ENCODE results near the gene KLHL1. TPM values are rescaled to one million over a fixed set of nuclear protein-coding genes. Genes with fewer than 3 reads are reported as not detected.
"Not testable (repeated sequence)": the region's sequence is repeated elsewhere in the genome, so short reads cannot be mapped to it uniquely, and the experiment has no call there.

Gene KLHL1, protein sequence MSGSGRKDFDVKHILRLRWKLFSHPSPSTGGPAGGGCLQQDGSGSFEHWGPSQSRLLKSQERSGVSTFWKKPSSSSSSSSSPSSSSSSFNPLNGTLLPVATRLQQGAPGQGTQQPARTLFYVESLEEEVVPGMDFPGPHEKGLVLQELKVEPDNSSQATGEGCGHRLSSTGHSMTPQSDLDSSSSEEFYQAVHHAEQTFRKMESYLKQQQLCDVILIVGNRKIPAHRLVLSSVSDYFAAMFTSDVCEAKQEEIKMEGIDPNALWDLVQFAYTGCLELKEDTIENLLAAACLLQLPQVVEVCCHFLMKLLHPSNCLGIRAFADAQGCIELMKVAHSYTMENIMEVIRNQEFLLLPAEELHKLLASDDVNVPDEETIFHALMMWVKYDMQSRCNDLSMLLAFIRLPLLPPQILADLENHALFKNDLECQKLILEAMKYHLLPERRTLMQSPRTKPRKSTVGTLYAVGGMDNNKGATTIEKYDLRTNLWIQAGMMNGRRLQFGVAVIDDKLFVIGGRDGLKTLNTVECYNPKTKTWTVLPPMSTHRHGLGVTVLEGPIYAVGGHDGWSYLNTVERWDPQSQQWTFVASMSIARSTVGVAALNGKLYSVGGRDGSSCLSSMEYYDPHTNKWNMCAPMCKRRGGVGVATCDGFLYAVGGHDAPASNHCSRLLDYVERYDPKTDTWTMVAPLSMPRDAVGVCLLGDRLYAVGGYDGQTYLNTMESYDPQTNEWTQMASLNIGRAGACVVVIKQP
- not detected in 2 replicates for total RNA-seq

DNA sequence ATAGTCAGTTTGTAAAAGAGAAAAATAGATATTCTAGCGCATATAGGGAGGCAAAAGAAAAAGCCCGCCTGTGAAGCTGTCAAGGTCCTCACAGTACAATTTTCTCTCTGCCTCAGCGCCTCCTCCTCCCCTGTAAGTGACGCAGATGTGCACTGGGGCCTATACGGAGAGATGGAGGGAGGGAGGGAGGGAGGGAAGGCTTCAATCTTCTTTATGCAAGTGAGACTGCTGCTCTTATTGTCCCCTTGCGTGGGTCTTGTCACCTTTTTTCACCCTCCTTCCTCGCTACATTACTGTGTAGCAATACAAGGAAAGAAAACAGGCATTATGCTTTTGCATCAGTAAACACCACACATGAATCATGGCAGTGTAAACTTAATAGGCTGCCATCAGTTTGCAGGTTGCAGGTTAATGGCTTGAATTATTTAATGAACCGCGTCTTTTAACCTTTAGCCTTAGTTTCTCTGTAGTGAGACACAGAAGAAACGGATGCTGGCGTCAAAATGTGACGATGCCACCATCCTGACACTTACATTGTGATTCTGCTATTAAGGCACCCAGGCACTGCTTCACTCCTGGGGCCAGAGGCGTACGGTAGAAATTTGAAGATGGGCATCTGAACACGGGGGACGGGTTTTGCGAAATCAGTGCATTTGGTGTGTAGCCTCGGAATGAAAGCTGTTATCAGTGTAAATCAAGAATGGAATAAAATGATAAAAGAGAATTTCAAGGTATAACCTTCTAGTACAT is at the start of gene KLHL1:
KLHL1 (minus strand) TSS at position 97 of the 750 bp plus-strand sequence. CDS start 753 bp downstream, outside the sequence.
- no peak within 1 kb of the TSS for H3K4me3 ChIP-seq (ENCODE audit: low read depth, low read length)
- TF ChIP-seq, protein P1, sequence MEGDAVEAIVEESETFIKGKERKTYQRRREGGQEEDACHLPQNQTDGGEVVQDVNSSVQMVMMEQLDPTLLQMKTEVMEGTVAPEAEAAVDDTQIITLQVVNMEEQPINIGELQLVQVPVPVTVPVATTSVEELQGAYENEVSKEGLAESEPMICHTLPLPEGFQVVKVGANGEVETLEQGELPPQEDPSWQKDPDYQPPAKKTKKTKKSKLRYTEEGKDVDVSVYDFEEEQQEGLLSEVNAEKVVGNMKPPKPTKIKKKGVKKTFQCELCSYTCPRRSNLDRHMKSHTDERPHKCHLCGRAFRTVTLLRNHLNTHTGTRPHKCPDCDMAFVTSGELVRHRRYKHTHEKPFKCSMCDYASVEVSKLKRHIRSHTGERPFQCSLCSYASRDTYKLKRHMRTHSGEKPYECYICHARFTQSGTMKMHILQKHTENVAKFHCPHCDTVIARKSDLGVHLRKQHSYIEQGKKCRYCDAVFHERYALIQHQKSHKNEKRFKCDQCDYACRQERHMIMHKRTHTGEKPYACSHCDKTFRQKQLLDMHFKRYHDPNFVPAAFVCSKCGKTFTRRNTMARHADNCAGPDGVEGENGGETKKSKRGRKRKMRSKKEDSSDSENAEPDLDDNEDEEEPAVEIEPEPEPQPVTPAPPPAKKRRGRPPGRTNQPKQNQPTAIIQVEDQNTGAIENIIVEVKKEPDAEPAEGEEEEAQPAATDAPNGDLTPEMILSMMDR (IDR thresholded peaks at IDR 0.05; ENCODE audit: insufficient read depth, low read depth, low read length) = no peak
- no peak for DNase-seq (ENCODE audit: low read depth)

DNA sequence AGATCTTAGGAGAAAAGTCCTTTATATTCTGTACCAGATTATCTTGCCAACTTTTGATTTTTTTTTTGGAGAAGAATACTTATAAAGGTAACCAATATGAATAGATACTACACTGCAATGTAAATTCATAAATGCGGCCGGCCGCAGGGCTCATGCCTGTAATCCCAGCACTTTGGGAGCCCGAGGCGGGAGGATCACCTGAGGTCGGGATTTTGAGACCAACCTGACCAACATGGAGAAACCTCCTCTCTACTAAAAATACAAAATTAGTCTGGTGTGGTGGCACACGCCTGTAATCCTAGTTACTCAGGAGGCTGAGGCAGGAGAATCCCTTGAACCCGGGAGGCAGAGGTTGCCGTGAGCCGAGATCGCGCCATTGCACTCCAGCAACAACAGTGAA is 34.4 kb upstream of the KLHL1 start:
- H3K4me3 ChIP-seq (ENCODE audit: low read depth, low read length); DNase-seq (ENCODE audit: low read depth): not testable (repeated sequence)

DNA sequence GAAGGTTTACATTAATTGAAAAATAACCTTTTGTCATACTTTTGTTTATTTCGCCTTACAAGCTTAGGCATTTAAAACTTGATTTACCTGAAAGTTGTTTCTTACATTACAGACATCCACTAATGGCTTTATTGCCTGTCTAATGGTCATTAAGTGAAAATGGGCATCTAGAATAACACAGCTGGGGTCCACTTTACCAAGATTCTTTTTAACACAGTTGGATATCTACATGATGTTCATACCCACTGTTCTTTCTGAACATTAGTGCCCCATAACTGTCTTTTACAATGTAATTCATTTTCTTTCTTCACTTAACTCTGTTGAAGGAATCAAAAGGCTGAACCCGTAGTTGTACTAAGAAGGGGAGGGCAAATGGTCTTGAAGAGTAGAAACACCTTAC is 19.8 kb upstream of the KLHL1 start:
- TF ChIP-seq, protein P1 (IDR thresholded peaks at IDR 0.05; ENCODE audit: insufficient read depth, low read depth, low read length) = no peak
- no peak for DNase-seq (ENCODE audit: low read depth)

DNA sequence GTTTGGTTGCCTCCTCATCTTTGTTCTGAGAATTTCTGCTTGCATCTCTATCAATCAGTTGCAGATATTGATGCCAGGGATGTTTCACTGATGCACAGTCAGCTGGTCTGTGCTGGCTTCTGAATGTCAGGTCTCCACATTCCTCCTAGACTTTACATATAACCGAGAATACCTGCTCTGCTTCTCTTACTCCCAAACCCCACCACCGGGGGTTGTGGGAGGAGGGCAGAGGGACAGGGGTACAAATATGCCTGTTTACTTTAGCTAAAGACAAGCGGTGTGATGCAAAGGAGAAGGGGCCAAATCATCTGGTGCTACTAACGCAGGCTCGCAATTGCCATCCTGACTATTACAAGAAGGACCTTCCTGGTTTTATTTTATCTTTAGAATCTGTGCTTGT is 17.4 kb upstream of the KLHL1 start:
- no peak for DNase-seq (ENCODE audit: low read depth)
- H3K4me3 ChIP-seq (ENCODE audit: low read depth, low read length) = no peak overlapping the region
- TF ChIP-seq, protein P1 (IDR thresholded peaks at IDR 0.05; ENCODE audit: insufficient read depth, low read depth, low read length) = no peak

More for the DNA sequence above, 19.8 kb upstream of the KLHL1 start:
- no peak overlapping the region for H3K4me3 ChIP-seq (ENCODE audit: low read depth, low read length)

DNA sequence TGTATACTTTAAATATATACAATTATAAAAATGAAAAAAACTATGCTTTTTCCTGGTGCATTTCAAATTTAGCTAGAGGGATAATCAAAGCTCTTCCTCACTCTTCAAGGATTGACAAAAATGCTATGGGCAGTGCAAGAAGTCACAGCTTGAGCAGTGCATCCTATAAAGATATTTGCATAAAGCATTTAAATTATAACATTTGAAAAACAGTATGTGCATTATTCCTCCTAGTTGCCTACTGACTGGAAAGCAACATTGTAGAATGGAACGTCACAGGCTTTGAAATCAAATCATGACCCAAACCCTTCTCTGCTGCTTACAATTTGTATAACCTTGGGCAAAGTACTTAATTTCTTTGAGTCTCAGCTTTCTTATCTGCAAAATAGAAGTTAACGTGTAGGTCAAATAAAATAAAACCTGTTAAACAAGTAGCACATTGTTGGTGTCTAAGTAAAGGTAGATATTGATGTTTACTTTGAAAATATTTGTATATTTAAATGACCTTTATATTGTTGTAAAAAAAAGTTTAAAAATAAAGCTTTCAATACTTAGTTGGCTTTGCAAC is 9.2 kb upstream of the KLHL1 start:
- no peak overlapping the region for H3K4me3 ChIP-seq (ENCODE audit: low read depth, low read length)
- no peak for DNase-seq (ENCODE audit: low read depth)
- TF ChIP-seq, protein P1 (IDR thresholded peaks at IDR 0.05; ENCODE audit: insufficient read depth, low read depth, low read length) = no peak

DNA sequence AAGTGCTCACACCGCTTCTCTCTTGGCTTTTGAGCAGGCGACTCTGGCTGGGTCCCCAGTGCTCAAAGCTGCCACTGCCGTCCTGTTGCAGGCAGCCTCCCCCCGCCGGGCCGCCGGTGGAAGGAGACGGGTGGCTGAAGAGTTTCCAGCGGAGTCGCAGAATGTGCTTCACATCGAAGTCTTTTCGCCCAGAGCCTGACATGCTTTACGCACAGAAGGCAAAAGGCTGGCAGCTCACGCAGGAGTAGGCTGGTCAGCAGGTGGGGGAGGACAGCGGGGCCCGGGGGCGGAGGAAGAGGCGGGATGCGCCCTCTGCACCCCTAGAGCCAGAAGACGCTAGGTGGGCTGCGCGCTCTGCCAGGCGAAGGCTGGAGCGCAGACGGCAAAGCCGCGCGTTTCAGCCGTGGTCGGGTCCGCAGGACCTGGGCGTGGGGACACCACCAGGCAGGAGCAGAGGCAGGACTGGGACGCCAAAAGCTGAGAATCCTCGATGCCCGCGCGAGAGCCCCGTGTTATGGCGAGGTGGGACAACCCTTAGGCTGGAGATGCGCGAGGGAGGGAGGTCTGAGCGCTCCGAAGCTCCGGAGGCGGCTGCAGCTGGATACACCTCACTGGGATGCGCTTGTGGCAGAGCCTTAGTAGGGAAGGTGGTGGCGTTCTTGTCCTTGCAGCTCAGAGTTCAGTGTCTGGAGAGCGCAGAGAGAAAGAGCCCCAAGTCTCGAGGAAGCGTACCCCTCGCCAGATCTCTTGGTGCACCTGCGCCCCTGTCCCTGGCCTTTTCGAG is 562 bp downstream of the KLHL1 start, which contains the start of gene ATXN8OS:
ATXN8OS (plus strand) TSS at position 329 of the 784 bp plus-strand sequence.
- no peak for DNase-seq (ENCODE audit: low read depth)
- TF ChIP-seq, protein P1 (IDR thresholded peaks at IDR 0.05; ENCODE audit: insufficient read depth, low read depth, low read length) = no peak
- no peak within 1 kb of the TSS for H3K4me3 ChIP-seq (ENCODE audit: low read depth, low read length)

Data from fibroblast of villous mesenchyme (primary cell).